Measurements from ENCODE around the gene PLEKHH1.
"Not testable (repeated sequence)": the region's sequence is repeated elsewhere in the genome, so short reads cannot be mapped to it uniquely, and the experiment has no call there.

Gene PLEKHH1

GRCh38 chr14:67536087-67536486 is 3.0 kb downstream of the PLEKHH1 start:
- ATAC-seq, result no peak

- ATAC-seq, result no peak
Observed at GRCh38 chr14:67537736-67538135, 4.6 kb downstream of the PLEKHH1 start.

- ATAC-seq, result no peak
Observed at GRCh38 chr14:67538501-67538900, 5.4 kb downstream of the PLEKHH1 start.

- no peak for ATAC-seq
Observed at GRCh38 chr14:67539116-67539515, 6.0 kb downstream of the PLEKHH1 start.

GRCh38 chr14:67541448-67542387 is 8.6 kb downstream of the PLEKHH1 start:
- peak in 1 of 2 donors; percentile 49 for ATAC-seq

GRCh38 chr14:67542620-67543019 is 9.5 kb downstream of the PLEKHH1 start:
- not testable (repeated sequence) for ATAC-seq

GRCh38 chr14:67544590-67544989 is 11.5 kb downstream of the PLEKHH1 start:
- ATAC-seq, result no peak

GRCh38 chr14:67547224-67547780 is 14.2 kb downstream of the PLEKHH1 start:
- ATAC-seq, result no peak

GRCh38 chr14:67549734-67550133 is 16.6 kb downstream of the PLEKHH1 start:
- ATAC-seq, result no peak

- no peak for ATAC-seq
Observed at GRCh38 chr14:67551123-67551522, 18.0 kb downstream of the PLEKHH1 start.

- ATAC-seq, result no peak
Observed at GRCh38 chr14:67551940-67552339, 18.9 kb downstream of the PLEKHH1 start.

- no peak for ATAC-seq
Observed at GRCh38 chr14:67553547-67553946, 20.5 kb downstream of the PLEKHH1 start.

GRCh38 chr14:67554341-67554740 is 21.3 kb downstream of the PLEKHH1 start:
- ATAC-seq, result no peak

GRCh38 chr14:67555518-67556090 is 22.5 kb downstream of the PLEKHH1 start:
- ATAC-seq, result no peak

- ATAC-seq, result no peak
Observed at GRCh38 chr14:67556671-67557070, 23.6 kb downstream of the PLEKHH1 start.

- ATAC-seq, result peak in 1 of 2 donors; percentile 45
Observed at GRCh38 chr14:67557118-67557517, 24.0 kb downstream of the PLEKHH1 start.

GRCh38 chr14:67557656-67558055 is 24.6 kb downstream of the PLEKHH1 start:
- ATAC-seq, result no peak

- no peak for ATAC-seq
Observed at GRCh38 chr14:67559639-67560038, 26.5 kb downstream of the PLEKHH1 start.

- ATAC-seq, result no peak
Observed at GRCh38 chr14:67562025-67562775, 29.1 kb downstream of the PLEKHH1 start.

- no peak for ATAC-seq
Observed at GRCh38 chr14:67562776-67563150, 29.7 kb downstream of the PLEKHH1 start.

GRCh38 chr14:67564236-67564635 is 31.1 kb downstream of the PLEKHH1 start:
- no peak for ATAC-seq

GRCh38 chr14:67566908-67567307 is 33.8 kb downstream of the PLEKHH1 start:
- no peak for ATAC-seq

GRCh38 chr14:67567654-67568053 is 34.6 kb downstream of the PLEKHH1 start:
- ATAC-seq, result no peak

Measured in activated CD4-positive, CD25-positive, alpha-beta regulatory T cell treated with anti-CD3 and anti-CD28 coated beads, Interleukin-2, amount 50 U/mL, for 24 hours (primary cell).